Measurements from ENCODE around the gene SLC22A5.

GRCh38 chr5:132417010-132417439 lies 47.5 kb downstream of the SLC22A5 start:
- TF ChIP-seq, protein P1, sequence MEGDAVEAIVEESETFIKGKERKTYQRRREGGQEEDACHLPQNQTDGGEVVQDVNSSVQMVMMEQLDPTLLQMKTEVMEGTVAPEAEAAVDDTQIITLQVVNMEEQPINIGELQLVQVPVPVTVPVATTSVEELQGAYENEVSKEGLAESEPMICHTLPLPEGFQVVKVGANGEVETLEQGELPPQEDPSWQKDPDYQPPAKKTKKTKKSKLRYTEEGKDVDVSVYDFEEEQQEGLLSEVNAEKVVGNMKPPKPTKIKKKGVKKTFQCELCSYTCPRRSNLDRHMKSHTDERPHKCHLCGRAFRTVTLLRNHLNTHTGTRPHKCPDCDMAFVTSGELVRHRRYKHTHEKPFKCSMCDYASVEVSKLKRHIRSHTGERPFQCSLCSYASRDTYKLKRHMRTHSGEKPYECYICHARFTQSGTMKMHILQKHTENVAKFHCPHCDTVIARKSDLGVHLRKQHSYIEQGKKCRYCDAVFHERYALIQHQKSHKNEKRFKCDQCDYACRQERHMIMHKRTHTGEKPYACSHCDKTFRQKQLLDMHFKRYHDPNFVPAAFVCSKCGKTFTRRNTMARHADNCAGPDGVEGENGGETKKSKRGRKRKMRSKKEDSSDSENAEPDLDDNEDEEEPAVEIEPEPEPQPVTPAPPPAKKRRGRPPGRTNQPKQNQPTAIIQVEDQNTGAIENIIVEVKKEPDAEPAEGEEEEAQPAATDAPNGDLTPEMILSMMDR (IDR thresholded peaks at IDR 0.05; ENCODE audit: extremely low read depth in 1 of 2, insufficient read depth in 1 of 2, low read depth in 1 of 2, low read length in 2 of 2) = no peak
- no peak for TF ChIP-seq POLR2A (IDR thresholded peaks at IDR 0.05; ENCODE audit: low read depth, low read length)
- no peak for TF ChIP-seq POLR2AphosphoS5 (IDR thresholded peaks at IDR 0.05; ENCODE audit: insufficient read depth, low read depth, low read length)
- no peak for TF ChIP-seq EZH2 (IDR thresholded peaks at IDR 0.05; ENCODE audit: borderline replicate concordance, low read depth, low read length, severe bottlenecking)
- no peak for TF ChIP-seq GATA2 (IDR thresholded peaks at IDR 0.05; ENCODE audit: insufficient read depth, insufficient read length, low read depth, low read length)
- no peak for TF ChIP-seq MAX (IDR thresholded peaks at IDR 0.05; ENCODE audit: insufficient read depth, insufficient read length)
- no peak for TF ChIP-seq FOS (IDR thresholded peaks at IDR 0.05; ENCODE audit: borderline replicate concordance, insufficient read depth, low read length)
- TF ChIP-seq MYC (IDR thresholded peaks at IDR 0.05; ENCODE audit: low read depth, low read length) = no peak
